Measurements from ENCODE around the gene CEACAM1.
A peak's percentile ranks its signal among the peaks of the same experiment; 100 is the strongest.
"Not testable (repeated sequence)": the region's sequence is repeated elsewhere in the genome, so short reads cannot be mapped to it uniquely, and the experiment has no call there.

Gene CEACAM1

GRCh38 chr19:42548552-42548951 lies 20.3 kb upstream of the CEACAM1 start:
- no peak for DNase-seq (ENCODE audit: low spot score)

GRCh38 chr19:42547929-42548328 lies 19.6 kb upstream of the CEACAM1 start:
- no peak for DNase-seq (ENCODE audit: low spot score)

DNA sequence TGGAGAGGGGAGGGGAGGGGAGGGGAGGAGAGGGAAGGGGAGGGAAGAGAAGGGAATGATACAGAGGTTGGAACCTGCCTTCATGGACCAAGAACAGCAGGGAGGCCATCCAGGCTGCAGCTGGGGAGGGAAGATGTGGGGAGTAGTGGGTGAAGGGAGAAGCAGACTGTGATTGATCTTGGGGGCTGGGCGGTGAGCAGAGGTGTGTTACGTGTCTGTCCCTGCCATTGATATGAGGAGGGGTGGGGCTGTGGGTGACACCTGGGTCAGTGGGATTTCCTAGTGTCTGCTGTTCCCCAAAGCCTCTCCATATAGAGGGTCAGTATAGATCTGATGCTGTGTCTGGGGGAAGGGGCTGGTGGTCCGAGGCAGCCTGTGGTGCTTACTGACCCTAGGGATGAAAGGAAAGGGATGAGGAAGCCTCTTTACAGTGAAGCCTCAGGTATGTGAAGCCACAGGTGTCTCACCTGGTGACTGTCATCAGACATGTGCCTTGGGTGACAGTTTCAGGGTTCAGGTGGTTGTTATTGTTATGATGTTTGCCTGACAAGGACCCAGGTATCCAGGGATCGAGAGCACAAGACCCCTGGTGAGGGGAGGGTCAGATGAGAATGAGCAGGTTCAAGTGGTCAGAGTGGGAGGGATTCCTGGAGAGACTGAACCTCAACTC lies 18.7 kb upstream of the CEACAM1 start:
- DNase-seq (ENCODE audit: low spot score) = no peak

DNA sequence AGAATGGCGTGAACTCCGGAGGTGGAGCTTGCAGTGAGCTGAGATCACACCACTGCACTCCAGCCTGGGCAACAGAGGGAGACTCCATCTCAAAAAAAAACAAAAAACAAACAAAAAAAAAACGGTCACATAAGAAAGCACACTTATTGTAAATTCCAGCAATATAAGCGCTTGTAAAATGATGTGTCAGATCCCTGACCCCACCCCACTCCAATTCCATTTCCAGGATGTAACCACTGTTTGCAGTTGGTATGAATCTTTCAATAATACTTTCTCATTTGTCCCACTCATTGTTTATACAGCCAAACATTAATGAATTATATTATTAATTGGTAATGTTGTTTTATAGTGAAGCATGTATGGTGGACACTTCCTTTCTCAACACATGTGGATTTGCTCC lies 15.9 kb upstream of the CEACAM1 start:
- DNase-seq (ENCODE audit: low spot score) = no peak

DNA sequence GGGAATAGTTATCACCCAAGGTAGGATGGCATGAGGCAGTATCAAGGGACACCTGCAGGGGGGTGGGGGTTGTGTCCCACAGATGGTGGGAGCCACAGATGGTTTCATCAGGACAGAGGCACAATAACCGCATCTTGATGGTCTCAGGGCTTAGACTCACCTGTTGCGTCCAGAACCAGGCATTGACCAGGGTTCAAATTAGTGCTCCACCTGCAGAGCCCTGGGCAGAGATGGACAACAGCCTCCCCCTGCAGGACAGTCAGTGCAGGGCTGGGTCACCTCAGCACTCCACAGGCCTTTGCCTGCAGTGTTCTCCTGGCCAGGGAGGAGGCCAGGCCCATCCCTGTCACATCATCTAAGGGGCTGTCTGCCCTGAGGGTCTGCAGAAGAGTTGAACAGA lies 14.5 kb upstream of the CEACAM1 start:
- peak; percentile 41 for DNase-seq (ENCODE audit: low spot score)

- DNase-seq (ENCODE audit: low spot score) = peak; percentile 62
Measured at GRCh38 chr19:42540071-42540553, 11.8 kb upstream of the CEACAM1 start.

DNA sequence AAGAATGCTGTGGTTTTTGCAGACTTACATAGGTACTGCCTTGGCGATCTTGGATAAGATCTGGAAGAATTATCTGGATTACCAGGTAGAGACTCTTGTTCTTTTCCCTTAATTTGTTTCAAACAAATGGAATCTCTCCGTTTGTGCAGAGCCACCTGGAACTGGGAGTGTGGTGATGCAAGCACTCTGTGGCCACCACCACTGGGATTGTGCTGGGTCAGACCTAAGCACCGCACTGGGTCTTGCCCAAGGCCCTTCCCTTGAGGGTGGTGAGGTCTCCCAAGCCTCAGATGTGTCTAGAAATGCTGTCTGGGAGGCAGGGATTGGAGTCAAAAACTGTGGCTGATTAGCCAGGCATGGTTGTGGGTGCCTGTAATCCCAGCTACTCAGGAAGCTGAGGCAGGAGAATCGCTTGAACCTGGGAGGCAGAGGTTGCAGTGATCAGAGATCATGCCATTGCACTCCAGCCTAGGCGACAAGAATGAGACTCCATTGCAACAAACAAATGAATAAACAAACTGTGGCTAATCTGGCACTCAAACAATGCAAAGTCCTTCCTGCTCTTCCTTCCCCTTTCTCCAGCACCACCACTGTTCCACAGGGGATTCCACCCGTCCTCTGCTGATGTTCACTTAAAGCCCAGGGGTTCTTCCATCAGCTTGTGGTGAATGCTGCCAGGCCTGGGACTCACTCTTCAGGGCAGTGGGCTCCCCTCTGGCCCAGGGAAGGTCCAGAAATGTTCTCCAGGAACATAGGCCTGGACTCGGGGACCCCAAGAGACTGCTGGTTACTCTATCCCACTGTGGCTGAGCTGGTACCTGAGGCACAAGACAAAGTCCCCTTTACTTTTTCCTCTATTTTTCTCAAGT lies 10.8 kb upstream of the CEACAM1 start:
- DNase-seq (ENCODE audit: low spot score) = peak; percentile 15

DNA sequence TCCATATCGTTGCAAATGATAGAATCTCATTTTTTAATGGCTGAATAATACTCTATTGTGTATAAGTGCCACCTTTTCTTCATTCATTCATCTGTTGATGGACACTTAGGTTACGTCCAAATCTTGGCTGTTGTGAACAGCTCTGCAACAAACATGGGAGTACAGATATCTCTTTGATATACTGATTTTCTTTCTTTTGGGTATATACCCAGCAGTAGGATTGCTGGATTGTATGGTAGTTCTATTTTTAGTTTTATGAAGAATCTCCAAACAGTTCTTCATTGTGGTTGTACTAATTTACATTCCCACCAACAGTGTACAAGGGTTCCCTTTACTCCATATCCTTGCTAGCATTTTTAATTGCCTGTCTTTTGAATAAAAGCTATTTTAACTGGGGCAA lies 7.0 kb upstream of the CEACAM1 start:
- not testable (repeated sequence) for DNase-seq (ENCODE audit: low spot score)

DNA sequence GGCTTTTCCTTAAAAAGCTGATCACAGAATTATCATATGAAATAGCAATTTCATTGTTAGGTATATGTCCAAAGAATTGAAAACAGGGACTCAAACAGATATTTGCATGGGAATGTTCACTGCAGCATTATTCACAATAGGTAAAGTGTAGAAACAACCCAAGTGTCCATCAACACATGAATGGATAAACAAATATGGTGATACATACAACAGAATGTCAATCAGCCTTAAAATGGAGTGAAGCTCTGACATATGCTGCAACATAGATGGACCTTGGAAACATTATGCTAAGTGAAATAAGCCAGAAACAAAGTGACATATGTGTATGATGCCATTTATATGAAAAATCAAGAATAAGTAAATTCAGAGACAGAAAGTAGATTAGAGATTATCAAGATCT lies 6.1 kb upstream of the CEACAM1 start:
- no peak for DNase-seq (ENCODE audit: low spot score)

DNA sequence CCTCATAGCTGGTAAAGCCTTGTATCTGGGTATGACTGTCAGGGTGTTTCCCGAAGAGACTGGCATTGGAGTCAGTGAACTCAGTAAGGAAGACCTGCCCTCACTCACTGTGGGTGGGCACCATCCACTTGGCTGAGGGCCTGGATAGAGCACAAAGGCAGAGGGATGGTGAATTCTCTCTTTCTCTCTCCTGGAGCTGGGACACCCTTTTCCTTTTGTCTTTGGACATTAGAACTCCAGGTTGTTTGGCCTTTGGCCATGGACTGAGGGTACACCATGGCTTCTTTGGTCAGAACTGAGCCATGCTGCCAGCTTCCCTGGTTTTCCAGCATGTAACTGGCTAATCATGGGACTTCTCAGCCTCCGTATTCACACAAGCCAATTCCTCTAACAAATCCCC lies 4.6 kb upstream of the CEACAM1 start:
- DNase-seq (ENCODE audit: low spot score) = no peak

DNA sequence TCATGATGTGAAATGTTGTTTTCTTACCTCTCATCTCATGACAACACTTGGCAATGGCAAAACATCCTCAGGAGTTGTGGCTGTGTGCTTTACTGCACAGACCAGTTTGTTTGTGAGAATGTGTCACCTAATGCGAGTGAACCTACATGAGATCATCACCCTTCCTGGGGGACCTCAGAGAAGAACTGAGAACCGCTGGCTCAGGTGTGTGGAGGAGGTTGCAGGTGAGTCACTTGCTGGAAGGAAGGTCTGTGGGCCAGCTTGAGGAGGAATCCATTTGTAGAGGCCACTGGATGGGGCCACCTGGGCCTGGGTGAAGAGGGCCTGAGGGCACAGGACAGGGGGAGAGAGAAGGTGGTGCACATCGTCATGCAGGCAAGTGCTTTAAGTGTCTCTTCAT lies 3.0 kb upstream of the CEACAM1 start:
- DNase-seq (ENCODE audit: low spot score) = no peak

- DNase-seq (ENCODE audit: low spot score) = no peak
Measured at GRCh38 chr19:42529248-42529764, 1.0 kb upstream of the CEACAM1 start.

- DNase-seq (ENCODE audit: low spot score) = no peak
Measured at GRCh38 chr19:42524943-42525342, 3.3 kb downstream of the CEACAM1 start.

- DNase-seq (ENCODE audit: low spot score) = no peak
Measured at GRCh38 chr19:42524250-42524649, 4.0 kb downstream of the CEACAM1 start.

DNA sequence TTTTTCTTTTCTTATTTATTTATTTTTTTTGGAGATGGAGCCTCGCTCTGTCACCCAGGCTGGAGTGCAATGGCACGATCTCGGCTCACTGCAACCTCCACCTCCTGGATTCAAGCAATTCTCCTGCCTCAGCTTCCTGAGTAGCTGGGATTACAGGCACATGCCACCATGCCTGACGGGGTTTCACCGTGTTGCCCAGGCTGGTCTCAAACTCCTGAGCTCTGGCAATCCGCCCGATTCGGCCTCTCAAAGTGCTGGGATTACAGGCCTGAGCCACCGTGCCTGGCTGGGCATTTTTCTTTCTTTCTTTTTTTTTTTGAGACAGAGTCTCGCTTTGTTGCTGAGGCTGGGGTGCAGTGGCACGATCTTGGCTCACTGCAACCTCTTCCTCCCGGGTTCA lies 6.0 kb downstream of the CEACAM1 start:
- not testable (repeated sequence) for DNase-seq (ENCODE audit: low spot score)

GRCh38 chr19:42521346-42522030 lies 6.8 kb downstream of the CEACAM1 start:
- no peak for DNase-seq (ENCODE audit: low spot score)

DNA sequence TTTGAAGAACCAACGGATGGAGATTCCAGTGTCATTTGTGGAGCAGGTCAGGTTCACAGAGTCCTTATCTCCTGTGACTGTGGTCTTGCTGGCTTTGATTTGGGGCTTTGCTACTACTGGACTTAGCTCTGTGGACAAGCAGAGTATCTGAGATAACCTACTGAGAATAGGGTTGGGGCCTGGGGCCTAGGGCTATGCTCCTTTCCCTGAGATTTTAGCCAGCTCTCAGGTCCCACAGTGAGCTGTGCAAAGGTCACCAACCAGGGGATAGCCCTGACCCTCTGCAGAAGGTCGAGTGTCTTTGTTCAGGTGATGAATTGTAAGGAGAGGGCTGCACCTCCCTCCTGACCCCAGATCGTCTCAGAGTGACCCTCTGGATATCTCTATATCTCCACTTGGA lies 9.2 kb downstream of the CEACAM1 start:
- no peak for DNase-seq (ENCODE audit: low spot score)

- no peak for DNase-seq (ENCODE audit: low spot score)
Measured at GRCh38 chr19:42516771-42517170, 11.5 kb downstream of the CEACAM1 start.

DNA sequence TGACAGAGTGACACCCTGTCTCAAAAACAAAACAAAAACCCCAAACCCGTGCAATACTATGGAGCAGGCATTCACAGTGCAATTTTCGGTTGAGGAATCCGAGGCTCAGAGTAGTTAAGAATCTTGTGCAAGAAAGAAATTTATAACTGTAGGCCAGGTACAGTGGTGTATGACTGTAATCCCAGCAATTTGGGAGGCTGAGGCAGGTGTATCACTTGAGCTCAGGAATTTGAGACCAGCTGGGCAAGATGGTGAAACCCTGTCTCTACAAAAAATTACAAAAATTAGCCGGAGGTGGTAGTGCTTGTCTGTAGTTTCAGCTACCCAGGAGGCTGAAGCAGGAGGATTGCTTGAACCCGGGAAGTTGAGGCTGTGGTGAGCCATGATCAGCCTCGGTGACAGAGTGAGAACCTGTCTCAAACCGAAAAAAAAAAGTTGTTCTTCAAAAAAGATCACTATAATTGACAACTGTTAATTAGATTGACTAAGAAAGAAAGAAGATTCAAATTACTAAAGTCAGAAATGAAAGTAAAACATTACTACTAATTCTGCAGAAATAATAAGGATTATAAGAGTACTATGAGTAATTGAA lies 12.9 kb downstream of the CEACAM1 start:
- no peak for DNase-seq (ENCODE audit: low spot score)

- DNase-seq (ENCODE audit: low spot score) = no peak
Measured at GRCh38 chr19:42514449-42514848, 13.8 kb downstream of the CEACAM1 start.

- DNase-seq (ENCODE audit: low spot score) = no peak
Measured at GRCh38 chr19:42512743-42513304, 15.5 kb downstream of the CEACAM1 start.

GRCh38 chr19:42512130-42512636 lies 16.1 kb downstream of the CEACAM1 start:
- no peak for DNase-seq (ENCODE audit: low spot score)

Measured in left forelimb (tissue), 1 donor.